ENCODE measurements around the gene LPCAT2.

DNA sequence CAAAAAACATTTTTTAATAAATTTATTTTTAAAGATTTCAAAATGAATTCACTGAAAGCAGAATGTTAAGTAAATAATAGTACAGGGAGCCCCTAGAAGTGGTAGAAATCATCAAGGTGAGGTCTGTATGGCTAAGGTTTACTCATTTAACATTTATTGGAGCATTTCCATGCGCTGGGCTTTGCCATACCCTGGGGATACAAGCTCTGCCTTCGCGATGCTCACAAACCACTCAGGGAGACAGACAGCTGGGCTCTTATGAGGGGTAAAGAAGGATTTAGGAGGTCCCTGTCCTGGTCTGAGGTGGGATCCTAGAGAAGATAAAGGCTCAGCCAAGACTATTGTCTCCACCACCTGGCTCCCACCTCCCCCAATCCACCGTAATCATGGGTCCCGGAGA, 11.3 kb upstream of the LPCAT2 start:
- TF ChIP-seq, protein P1, sequence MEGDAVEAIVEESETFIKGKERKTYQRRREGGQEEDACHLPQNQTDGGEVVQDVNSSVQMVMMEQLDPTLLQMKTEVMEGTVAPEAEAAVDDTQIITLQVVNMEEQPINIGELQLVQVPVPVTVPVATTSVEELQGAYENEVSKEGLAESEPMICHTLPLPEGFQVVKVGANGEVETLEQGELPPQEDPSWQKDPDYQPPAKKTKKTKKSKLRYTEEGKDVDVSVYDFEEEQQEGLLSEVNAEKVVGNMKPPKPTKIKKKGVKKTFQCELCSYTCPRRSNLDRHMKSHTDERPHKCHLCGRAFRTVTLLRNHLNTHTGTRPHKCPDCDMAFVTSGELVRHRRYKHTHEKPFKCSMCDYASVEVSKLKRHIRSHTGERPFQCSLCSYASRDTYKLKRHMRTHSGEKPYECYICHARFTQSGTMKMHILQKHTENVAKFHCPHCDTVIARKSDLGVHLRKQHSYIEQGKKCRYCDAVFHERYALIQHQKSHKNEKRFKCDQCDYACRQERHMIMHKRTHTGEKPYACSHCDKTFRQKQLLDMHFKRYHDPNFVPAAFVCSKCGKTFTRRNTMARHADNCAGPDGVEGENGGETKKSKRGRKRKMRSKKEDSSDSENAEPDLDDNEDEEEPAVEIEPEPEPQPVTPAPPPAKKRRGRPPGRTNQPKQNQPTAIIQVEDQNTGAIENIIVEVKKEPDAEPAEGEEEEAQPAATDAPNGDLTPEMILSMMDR (IDR thresholded peaks at IDR 0.05) = no peak
- no peak for TF ChIP-seq POLR2A (IDR thresholded peaks at IDR 0.05)
